Activated CD4-positive, CD25-positive, alpha-beta regulatory T cell (primary cell): Measurements from ENCODE around the gene BDH1.
"Not testable (repeated sequence)": the region's sequence is repeated elsewhere in the genome, so short reads cannot be mapped to it uniquely, and the experiment has no call there.

Experiments
- DNase-seq, 4 experiments: peaks; one replicate each; lab custom pipeline; 2025; lab: John Stamatoyannopoulos, UW

The BDH1 gene, protein sequence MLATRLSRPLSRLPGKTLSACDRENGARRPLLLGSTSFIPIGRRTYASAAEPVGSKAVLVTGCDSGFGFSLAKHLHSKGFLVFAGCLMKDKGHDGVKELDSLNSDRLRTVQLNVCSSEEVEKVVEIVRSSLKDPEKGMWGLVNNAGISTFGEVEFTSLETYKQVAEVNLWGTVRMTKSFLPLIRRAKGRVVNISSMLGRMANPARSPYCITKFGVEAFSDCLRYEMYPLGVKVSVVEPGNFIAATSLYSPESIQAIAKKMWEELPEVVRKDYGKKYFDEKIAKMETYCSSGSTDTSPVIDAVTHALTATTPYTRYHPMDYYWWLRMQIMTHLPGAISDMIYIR

DNA sequence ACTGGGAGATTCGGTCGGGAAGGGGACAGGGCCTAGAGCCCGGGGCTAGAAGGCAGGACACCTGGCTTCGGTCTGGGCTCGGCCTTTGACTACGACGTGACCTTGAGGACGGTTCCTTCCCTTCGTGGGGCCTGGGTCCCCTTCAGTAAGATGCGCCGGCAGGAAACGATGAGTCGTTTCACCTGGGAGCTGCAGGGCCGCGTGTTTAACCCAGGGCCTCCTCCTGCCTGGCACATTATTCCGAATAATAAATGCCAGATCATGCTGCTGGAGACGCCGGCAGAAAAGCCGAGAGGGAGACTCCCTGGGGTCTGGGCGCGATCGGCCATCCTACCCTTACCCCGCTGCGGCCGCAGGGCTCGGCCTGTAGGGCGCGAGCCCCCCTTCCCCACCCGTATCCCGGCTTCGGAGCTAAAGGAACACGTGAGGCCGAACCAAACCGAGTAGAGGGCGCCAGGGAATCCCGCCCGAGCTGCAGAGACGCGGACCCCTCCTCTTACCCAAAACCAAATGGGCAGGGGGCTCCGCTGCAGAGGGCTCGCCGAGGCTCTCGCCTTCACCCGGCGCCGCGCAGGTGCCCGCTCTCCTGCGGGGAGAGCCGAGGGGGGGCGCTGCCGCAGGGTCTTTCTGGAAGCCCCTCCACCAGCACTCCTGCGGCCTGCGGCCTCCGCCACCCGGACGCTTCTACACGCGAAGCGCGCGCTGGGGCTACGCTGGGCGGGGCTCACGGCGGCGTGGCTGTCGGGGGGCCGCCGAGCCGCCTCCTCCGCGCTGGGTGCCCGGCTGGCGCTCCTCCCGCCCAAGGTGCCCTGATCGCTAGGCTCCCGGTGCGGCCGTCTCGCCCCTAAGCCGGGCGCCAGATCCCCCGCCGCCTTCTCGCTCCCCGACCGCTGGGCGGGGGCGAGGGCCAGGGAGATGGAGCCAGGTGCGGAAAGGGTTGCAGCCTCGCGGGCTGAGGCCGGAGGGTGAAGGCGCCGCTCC lies at the start of gene BDH1:
Gene BDH1 (minus strand): TSS at position 688 of the 981 bp plus-strand sequence. CDS start 9,525 bp downstream, outside the sequence.
- peak; percentile 32 to 49 (median 39) for DNase-seq

DNA sequence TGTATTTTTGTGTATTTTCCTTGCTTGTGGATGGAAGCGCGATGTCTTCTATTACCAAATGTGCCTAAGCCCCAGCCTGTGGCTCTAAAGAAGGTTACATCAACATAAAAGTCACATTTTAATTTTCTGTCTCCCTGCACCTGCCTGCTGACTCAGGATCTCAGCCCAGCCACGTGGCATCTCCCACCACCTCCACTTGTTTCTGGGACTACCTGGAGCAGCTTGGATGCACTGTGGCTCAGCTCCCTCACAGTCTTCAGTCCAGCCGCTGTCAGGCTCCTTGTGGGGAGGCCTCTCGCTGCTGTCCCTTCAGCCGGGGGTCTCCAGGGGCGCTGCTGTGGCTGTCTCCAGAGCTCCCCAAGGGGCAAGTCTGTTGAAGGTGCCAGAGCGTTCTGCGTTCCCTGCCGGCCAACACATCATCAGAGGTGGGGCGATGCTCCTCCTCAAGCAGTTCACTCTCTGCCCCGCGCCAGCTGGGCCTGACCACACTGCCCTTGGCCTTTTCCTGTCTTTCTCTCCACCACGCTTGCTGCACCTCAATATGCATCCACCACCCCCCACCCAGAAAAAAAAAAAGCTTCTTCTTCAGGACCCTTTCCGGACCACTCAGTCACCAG lies 47.7 kb upstream of the BDH1 start:
- DNase-seq, result no peak

DNA sequence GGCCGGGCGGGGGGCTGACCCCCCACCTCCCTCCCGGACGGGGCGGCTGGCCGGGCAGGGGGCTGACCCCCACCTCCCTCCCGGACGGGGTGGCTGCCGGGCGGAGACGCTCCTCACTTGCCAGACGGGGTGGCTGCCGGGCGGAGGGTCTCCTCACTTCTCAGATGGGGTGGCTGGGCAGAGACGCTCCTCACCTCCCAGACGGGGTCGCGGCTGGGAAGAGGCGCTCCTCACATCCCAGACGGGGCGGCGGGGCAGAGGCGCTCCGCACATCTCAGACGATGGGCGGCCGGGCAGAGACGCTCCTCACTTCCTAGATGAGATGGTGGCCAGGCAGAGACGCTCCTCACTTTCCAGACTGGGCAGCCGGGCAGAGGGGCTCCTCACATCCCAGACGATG lies 46.6 kb upstream of the BDH1 start:
- not testable (repeated sequence) for DNase-seq

DNA sequence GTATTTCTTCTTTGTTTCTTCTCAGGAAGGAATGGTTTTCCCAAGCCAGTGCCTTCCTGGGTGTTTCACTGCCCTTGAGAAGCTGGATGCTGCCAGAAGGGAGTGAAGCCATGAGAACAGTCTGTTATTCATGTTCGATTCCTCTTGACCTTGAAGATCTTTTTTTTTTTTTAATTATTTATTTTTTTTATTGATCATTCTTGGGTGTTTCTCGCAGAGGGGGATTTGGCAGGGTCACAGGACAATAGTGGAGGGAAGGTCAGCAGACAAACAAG lies 45.7 kb upstream of the BDH1 start:
- not testable (repeated sequence) for DNase-seq

DNA sequence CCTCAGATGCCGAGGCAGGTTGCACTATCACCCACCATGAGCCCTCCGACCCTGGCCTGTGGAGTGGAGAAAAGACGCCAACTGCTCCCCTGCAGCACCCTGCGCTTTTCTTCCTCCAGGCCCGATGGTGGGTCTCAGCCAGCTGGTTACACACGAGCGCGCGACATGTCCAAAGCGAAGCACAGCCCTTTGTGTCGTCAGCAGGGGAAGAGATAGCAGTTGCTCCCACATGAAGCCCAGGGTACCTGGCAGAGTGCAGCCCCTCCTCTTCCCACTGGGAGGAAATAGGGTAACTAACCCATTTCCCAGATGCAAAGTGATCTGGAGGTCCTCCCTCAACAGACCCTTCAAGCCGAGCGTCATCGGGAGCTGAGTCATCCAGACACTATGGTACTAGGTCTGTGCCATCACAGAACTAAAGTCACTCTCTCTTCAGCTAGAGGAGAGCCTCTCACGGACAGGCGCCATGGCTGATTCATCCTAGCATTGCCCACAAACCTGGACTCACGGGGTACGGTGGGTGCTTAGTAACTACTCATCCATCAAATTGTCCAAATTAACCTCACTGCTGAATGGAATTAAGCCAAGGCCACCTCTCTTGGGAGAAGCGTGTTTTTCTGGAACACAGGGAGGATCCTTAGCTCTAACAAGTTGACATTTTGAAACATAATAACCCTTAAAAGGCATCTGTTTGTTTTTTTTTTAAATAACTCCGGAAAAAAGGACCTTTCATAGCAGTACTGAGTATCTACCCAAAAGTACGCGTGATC lies 45.2 kb upstream of the BDH1 start:
- no peak for DNase-seq

DNA sequence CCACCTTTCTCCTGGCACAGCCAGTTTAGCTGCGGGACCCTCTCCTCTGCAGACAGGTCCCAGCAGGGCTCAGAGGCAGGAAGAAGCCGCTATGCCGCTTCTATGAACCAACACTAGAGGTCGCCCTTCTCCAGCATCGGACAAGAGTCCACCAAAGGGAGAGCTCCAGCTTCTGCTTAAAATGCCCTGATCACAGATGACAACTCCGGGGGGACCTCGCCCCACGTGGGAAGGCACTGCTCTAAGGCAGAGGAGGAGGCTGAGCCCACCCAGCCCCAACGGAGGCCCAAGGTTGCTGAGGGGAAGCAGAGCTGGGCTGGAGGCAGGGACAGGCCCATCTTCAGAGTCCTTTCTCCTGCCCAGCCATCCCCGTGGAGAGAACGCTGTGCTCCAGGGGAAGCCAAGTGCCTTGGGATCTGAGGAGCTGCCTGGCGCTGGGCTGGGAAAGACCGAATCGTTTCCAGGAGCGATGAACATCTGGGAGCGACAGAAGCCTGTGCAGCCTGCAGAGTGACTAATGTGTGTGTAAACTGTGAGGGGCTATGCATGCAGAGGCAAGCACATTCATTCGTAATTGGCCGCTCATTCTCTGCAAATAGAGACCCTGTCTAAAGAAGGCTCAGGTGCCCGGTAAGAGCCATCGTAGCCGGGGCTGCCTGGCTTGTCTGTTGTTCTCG lies 43.5 kb upstream of the BDH1 start:
- no peak for DNase-seq

DNA sequence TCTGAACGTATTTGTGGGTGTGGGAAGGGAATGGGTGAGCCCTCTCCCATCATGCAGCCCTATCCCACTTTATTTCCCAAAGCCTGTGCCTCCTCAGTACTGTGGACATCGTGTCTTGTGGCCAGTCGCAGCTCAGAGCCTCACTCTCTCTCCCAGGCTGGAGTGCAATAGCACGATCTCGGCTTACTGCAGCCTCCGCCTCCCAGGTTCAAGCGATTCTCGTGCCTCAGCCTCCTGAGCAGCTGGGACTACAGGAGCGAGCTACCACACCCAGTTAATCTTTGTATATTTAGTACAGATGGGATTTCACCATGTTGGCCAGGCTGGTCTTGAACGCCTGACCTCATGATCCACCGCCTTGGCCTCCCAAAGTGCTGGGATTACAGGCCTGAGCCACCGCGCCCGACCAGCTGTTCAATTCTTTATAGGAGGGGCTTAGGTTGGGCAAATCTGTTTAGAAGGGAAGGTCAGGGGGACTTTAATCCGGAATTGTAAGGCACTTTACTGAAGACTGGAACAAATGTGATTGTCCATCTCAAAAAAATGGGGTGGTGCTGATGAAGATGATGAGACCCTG lies 42.7 kb upstream of the BDH1 start:
- no peak for DNase-seq

DNA sequence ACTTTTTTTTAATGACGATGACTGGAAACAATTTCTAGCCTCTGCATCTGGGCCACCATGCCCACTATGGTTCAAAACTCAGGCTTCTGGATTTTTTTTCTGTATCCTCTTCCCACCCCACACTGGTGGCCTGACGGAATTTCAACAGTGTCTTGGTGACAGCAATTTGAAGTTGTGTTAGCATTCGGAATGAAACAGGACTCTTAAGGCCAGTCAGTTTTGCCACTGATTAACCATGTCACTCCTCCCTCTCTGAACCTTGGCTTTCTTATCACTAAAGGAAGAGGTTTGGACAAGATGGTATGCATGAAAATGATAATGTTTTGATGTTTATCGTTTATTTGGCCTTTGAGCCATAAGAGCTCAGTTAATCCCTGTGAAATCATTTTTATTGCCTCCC lies 41.6 kb upstream of the BDH1 start:
- no peak for DNase-seq

DNA sequence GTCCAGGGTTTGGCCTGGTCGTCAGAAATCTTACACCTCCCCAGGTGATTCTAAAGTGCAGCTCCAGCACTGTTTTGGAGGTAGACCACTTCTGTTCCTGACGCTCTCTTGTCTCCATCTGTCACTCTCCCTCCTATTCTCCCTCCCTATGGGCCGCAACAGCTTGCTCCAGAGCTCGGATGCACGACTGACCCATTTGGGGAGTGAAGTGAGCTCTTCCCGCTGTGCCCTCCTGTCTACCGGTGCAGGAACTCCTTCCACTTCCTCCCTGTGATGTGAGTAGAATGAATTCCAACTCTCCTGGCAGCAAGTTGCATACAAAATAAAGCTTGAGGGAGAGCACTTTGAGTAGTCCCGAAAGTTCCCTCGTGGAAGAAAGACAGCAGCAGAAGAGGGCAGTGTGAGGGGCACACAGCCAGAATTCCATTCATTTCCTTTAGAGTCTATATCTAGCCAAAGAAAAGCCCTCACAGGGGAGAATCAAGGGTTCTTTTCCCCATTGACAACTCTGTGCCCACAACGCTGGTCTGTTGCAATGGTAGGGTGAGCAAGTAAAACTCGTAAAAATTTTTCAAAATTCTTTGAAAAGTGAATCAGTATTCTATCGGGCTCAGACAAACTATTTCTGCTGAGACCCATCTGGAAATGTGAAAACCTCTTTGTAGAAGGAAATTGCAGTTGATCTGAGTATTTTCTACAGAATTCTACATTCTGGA lies 39.9 kb upstream of the BDH1 start:
- DNase-seq, result no peak

DNA sequence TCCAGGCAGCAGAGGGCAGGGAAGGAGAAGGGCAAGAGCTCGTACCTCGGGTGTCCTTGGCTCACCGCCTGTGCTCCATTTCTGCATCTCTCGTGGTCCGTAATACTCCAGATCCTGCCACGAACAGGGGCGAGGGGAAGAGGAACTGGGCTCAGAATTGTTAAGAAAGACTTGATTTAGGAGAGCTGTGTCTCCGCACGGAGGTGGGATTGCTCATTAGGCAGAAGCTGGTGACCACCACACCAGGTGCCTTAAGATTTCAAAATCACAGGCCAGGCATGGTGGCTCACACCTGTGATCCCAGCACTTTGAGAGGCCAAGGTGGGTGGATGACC lies 37.2 kb upstream of the BDH1 start:
- no peak for DNase-seq

DNA sequence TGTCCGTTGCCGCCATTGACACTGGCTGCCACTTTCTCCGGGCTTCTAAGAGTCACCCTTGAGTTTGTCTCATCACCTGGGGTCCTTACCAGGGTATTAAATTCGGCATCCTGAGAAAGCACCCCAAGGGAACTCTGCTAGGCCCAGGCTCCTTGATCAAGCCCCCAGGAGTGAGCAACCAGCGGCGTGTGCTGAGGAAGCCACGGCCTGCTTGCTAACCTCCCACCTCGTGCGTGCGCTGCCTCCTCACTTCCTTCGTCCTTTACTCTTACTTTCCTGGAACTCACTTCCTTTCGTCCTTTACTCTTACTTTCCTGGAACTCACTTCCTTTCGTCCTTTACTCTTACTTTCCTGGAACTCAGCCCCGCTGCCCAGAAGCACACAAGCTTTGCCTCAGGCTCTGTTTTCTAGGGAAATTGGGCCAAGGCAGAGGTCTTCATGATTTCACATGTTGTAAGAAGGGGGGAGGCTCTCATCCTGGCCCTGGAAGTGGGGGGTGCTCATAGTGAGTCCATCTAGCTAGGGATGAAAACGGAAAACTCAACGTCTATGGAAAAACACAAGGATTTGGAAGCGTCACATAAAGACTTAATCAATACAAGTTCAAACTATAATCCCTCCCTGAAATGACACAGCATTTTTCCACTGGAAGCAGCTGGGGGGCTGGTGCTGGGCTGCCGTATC lies 36.7 kb upstream of the BDH1 start:
- no peak for DNase-seq

DNA sequence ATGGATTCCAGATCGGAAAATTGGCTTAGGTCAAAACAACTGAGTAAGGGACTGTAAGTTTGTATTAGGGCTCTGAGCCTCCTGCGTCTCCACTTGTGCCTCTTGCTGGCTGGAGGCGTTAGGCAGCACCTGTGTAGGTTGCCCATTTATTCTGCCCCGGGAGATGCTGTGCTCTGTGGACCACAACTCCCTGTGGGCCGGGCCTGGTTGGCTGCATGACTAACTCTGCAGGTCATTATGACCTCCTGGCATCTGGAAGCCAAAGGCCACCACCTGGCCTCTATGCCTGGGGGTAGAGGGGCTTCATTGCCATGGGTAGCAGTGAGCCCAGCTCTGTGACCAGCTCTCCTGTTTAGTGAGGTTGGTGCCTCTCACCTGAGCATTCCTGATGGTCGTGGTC lies 36.0 kb upstream of the BDH1 start:
- DNase-seq, result no peak

DNA sequence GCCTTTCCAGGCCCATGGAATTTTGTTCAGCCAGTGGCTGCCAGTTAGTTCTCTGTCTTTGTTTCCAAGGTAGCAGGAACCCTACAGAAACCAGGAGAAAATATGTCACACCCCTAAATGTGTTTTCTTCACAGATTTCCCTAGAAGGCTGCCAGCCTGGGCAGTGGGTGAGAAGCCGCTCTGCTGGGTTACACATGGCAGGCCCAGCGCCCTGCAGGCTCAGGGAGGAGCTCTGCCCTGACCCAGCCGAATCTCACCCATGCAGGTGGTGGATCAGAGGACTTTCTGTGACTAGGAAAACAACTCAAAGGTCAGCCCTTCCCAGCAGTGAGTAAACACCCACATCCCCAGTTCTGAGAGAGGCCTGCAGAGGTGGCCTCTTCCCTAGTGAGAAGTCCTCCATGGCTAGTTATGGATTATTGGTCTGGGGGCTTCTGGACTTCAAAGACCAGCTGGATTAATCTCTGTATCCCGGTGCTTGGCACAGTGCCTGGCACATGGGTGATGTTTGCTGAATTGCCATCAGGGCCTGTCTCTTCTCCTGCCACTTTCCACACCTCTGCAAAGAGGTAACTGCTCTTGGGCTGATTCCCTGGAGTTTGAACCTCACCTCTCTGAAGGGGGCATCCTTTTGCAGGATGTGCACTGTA lies 34.7 kb upstream of the BDH1 start:
- DNase-seq, result no peak

DNA sequence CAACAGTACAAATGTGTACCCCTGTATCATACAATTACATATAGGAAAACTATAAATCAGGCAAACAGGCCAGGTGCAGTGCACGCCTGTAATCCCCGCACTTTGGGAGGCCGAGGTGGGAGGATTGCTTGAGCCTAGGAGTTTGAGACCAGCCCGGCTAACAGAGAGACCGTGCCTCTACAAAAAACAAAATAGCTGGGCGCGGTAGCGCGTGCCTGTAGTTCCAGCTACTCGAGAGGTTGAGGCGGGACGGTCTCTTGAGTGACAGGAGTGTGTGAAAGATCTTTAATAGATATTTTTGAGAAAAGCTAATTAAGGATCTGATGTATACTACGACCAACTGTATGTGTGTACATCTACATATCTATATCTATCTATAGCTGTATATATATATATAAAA lies 33.8 kb upstream of the BDH1 start:
- DNase-seq, result no peak

DNA sequence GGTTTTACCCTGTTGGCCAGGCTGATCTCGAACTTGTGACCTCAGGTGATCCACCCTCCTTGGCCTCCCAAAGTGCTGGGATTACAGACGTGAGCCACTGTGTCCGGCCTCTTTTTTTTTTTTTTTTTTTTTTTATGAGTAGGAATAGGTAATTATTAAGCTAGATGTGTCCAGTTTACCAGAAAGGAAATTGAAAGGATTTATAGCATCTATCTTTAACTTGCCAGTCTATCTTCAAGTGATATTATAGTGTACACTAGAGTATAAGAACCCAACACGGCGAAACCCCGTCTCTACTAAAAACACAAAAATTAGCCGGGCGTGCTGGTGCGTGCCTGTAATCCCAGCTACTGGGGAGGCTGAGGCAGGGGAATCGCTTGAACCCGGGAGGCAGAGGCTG lies 31.0 kb upstream of the BDH1 start:
- not testable (repeated sequence) for DNase-seq

DNA sequence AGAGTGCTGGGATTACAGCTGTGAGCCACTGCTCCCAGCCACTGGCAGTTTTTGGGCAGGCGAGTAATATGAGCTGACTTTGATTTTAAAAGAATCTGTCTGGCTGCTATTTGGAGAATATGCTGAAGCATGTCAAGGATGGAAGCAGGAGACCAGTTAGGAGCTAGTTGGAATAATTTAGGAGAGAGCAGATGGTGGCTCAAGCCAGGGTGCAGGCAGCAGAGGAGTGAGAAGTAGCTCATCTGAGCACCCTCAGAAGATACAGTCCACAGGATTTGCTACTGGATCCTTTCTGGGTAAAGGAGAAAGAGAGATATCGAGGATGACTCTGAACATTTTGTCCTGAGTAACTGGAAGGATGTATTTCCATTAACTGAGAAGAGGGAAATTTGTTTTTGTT lies 30.4 kb upstream of the BDH1 start:
- DNase-seq, result no peak

DNA sequence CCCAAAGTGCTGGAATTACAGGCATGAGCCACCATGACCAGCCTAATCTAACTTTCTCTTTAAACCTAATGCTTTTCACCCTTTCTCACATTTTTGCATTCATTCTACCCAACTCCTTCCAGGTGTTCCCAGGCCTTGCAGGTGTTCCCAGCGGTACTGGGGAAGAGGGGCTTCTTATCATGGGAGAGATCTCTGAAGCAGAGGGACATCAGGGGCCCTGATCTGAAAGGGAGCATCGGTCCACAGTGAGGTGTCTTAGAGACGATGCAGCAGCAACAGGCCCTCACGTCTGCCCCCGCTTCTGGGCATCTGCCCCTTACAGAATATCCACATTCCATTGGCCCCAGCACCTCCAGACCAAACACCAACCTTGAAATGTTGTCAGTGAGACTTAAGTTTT lies 29.0 kb upstream of the BDH1 start:
- no peak for DNase-seq

DNA sequence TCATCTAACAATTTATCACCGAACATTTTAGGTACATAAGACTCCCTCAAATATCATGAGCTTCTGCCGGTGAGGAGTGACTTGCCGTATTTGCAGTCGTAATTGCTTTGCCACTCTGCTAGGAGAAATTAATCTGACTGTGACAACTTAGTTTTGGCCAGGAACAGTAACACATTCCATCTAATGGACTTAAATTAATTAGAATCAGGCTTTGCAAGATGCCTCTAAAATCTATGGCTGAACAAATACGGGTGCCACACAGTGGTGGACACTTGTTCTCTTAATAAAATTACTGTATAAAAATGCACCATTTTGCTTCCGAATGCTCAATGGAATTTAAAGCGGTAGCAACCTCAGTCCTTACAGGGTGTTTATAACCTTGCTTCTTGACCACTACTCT lies 27.6 kb upstream of the BDH1 start:
- no peak for DNase-seq

DNA sequence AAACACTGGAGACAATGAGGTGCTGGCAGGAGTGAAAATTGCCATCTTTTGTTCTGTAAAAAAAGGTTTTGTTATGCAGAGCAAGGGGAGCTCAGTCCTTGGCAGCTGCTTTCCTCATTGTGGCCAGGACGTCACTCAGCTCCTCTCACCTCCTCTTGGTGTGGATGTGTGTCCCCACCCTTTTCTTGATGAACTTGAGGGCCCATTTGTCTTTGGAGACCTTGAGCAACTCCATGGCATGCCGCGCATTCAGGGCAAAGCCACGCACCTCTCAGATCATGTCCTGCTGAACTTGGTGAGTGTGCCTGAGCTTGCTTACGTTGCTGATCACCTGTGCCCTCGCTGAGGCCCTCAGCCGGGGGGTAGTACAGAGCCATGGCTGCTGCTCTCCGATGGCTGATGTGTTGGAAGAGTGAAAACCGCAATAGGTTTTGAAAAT lies 24.5 kb upstream of the BDH1 start:
- DNase-seq, result no peak

DNA sequence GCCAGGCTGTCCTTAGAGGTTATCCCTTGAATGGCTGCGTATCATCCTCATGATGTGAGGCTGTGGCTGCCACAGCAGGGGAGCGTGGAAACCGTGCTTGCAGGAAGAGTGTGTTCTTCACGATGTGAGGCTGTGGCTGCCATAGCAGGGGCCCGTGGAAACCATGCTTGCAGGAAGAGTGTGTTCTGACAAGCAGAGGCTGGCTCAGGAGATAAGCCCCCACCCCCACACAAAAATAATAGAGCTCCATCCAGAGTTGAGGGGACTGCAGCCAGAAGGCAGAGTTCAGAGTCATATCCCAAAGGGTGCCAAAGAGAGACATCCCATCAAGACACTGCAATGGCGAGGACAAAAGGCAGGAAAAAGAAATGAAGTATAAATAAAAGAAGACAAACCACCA lies 22.6 kb upstream of the BDH1 start:
- no peak for DNase-seq
